NCI-H2029 treated with DMSO at 0.1 percent for 48 hours (cell line): Measurements from ENCODE around the gene KCP.
"Not testable (repeated sequence)": the region's sequence is repeated elsewhere in the genome, so short reads cannot be mapped to it uniquely, and the experiment has no call there.

Experiments
- DNase-seq: peaks from one replicate; lab custom pipeline; 2025; lab: John Stamatoyannopoulos, UW

The KCP gene

DNA sequence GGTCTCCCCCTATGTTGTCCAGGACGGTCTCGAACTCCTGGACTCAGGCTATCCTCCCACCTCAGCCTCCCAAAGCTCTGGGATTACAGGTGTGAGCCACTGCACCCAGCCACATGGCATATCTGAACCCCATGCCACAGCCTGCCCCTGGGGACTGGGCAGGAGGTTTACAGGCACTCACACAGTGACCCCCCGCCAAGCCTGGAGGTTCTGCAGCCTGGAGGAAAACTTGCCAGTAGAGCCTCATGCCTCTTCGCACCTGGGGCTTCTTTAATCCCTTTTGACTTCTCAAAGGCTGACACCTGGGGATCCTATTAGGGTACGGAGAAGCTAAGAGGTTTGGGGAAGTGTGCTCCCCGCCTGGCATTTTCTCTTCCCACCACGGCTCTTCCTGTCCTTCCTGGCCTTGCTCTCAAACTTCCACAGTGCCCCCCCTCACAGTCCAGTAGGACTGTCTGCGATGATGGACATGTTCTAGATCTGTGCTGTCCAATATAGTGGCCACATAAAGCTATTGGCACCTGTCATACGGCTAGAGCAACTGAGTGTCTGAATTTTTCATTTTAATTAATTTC, 11.4 kb upstream of the KCP start:
- DNase-seq = no peak

DNA sequence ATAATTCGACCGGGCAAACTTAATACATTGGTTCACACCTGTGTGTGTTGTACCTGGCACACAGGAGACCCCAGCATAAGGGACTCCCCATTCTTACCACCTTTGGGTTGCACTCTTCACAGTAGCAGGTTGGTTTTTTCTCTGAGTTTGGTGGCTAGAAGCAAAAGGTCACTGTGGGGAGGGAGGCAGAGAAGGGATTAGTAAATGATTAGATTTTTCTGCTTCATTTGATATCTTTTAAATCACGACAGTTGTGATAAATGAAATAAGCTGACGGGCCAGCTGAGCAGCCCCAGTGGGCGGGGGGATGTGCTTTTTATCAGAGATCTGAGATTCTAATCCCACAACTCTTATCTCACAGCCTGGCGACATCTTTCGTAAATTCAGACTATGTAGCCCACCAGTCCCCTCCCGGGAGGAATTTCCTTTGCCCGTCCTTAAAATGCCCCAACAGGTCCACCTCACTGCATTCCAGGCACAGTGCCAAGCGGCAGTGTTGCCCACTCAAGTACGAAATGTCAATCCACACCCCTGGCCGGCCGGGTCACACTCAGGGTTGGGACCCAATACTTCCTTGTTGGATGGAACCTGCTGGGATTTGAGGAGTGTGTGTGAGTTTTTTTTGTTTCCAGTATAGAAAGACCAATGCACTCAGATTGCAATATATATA, 10.5 kb upstream of the KCP start:
- DNase-seq = no peak

DNA sequence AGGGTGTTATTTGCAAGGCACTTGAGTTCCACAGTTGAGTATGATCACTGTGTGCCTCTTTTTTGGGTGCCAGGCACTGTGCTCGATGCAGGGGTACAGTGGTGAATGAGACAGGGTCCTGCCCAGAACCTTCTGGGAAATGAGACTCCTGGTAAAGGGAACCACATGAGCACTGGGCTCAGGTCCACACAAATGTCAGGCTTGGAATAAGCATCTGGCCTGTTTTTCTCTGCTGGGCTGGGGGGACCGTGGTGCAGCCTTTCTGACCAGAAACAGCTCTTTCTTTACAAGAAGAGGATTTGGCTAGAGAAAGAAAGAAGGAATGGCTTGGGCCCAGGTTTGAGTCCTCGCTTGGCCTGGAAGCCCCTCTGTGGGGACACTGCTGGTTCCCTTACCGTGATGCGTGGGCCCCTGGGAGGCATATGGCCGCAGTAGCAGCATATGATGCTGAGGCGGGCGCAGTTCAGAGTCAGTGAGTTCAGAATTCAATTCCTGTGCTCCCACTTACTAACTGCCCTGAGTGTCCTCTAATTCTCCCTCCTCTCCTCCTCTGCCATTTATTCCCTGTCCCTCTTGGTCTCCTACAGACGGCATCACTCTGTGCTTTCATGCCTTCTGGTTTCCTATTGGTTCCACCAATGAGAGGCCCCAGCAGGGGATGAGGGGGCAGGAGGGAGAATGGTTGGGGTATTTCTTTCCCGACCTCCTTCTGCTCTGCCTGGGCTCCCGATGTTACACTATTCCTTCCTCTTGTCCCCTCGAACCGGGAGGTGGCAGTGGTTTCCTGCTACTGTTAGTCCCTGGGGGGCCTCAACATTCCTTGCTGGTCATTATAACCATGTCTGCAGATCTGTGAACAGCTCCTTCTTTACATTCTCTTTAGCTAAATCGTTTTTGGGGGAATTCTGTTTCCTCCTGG, 9.6 kb upstream of the KCP start:
- no peak for DNase-seq

GRCh38 chr7:128919241-128919640, 8.7 kb upstream of the KCP start:
- no peak for DNase-seq

DNA sequence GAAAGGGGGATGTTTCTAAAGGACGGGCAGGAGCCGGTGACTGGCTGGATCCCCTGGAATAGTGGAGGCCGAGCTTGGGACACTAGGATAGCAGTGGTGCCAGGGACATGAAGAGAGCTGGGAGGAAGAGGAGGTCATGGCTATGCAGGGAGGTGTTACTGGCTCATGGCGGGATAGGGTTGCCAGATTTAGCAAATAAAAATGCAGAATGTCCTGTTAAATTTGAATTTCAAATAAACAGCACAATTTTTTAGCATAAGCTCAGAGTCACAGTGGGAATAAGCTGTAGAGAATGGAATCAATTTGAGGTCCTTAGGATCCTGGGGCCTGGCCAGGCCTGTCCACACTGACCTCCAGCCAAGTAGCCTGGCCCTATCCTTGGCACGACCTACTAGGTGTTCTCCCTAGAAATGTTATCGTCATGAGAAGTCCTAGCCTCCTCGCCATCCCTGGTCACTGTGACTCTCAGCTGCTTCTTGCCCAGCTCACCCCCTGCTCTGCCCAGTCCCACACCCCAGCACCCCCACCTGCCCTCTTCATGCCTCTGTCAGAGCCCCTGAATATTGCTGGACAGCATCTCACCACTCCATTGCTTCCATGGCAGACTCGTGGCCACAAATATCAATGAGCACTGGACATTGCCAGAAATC, 7.6 kb upstream of the KCP start:
- DNase-seq = no peak

- no peak for DNase-seq
Measured at GRCh38 chr7:128917122-128917521, 6.6 kb upstream of the KCP start.

- no peak for DNase-seq
Measured at GRCh38 chr7:128916643-128916915, 6.1 kb upstream of the KCP start.

GRCh38 chr7:128915841-128916642, 5.5 kb upstream of the KCP start:
- DNase-seq = no peak

GRCh38 chr7:128915271-128915819, 4.8 kb upstream of the KCP start:
- no peak for DNase-seq

GRCh38 chr7:128914566-128915151, 4.2 kb upstream of the KCP start:
- DNase-seq = no peak

DNA sequence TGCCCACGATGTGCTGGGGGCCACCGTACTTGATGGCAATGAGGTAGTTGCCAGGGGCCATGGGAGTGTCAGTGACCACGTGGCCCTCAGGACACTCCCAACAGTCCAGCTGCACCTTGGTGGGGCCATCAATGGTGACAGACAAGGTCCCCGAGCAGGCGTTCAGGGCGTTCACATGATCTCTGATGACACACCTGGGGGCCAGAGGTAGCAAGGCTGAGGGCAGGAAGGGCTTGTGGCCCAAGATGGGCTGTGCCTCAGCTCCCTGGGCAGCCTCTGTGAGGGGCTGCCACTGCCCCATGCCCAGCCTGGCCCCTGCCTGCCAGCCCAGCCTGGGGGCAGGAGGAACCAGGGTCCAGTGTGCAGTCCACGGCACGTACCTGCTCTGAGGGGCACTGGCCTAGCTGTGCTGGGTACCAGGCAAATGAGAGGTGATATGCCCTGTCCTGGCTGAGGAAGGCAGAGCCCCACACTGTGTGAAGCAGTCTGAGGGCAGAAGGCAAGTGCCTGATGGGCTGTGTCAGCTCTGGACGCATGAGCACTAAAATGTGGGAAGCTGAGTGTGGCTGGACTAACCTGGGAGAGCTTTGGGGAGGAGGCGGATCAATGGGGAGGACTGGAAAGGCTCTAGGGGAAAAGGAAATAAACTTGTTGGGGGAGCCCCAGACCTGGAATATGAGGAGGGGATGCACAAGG, 3.5 kb upstream of the KCP start:
- DNase-seq = no peak

DNA sequence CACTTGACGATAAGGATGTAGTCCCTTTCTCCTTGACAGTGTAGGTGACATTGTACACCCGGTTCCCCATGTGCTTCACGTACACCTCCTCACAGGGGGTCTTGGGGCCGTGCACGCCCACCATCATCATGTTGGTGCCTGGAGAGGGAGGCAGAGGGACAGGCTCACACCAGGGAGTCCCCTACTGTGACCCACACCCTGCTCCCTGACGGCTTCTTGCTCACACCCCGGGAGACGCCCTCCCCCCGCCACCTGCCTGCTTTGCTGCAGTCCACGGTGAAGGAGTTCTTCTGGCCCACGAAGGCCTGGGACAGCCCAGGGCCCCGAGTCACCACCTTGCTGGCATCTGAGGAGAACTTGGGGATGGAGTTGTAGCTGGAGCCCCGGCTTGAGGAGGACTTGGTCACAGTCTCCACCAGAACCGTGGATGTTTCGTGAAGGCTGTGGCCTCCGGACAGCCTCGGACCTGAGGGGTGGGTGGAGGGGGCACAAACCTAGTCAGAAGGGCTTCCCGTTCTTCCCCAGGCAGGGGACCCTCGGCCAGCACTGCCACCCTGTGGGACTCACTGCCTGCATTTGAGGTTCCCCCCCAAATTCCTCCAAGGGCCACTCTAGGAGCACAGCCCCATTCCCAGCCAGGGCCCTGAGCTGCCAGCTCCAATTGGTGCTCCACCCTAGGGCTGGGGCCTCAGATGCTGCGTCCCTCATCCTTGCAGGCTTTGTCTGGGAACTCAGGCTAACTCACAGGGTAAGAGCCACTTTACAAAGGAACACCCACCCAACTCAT, 2.4 kb upstream of the KCP start:
- not testable (repeated sequence) for DNase-seq

- DNase-seq = no peak
Measured at GRCh38 chr7:128912281-128912680, 1.8 kb upstream of the KCP start.

DNA sequence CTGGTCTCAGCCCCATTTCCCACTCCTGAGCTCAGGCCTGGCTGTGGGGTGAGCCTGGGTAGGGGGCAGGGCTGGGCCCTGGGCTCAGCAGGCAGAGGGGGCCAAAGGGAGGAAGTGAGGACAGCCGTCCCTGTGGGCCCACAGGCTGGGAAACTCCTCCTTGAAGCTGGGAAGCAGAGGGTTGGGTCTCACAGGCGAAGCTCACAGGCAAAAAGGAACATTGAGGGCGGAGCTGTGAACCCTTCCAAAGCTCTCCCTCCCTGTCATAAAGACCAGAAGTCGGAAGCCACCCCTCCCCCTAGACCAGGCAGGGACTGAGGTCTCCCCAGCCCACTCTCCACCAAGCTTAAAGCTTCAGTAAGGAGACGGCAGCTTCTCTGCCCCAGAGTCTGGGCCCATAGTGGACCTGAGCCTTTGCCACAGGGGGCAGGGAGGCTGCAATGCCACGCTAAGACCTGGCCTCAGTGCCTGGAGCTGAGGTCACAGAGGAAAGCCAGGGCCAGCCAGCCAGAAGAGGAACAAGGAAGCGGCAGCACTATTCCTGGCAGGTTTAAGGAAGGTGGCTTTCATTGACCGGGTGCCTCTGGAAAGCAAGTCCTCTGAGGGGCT, 1.0 kb upstream of the KCP start:
- DNase-seq = no peak

DNA sequence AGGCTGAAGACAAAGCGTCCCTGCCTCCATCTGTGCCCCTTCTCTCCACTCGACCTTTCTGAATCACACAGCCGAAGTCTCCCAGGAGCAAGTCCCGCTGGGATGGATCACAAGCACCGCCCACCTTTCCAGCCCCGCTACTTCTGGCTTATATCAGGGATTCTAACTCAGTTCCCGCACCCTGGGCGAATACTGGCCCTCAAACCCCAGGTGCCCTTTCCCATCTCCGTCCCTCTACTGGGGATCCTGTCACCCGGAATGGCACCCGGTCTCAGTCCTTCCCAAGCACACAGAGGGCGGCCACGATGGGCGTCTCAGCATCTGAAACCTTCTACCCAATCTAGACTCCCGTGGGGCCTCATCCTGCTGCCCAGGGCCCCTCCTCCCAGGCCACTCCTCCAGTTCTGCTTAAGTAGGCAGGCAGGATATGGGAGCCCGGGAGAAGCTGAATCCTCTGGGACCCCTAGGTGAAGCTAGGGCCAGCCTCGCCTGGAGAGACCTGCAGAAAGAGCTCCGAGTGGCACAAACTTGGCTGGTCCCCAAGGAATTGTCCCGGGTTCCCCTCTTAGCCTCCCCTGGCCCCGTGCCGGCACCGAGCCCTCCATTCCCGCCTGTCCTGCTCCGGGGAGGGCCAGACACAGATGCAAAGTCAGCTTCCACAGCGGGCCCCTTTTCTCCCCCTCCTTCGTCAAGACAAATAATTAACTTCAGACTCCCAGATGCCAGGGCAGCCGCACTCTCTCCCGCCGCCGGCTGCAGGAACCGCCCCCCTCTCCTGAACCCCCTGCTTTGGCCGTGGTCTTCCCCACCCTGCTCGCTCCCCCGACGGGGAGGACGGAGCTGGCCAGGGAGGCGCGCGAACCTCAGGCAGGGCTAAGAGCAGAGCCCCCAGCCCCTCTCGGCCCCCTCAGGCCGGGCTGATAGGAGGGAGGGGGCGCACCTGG, 612 bp downstream of the KCP start:
- no peak for DNase-seq

- no peak for DNase-seq
Measured at GRCh38 chr7:128908750-128909624, 1.5 kb downstream of the KCP start.
